GM21367 (cell line): ENCODE measurements around the gene SELENOT.
"Not testable (repeated sequence)": the region's sequence is repeated elsewhere in the genome, so short reads cannot be mapped to it uniquely, and the experiment has no call there.

ENCODE experiments used
- ATAC-seq: cut with Tn5 transposase; IDR thresholded peaks from one replicate; pipeline ENCODE4 v1.9.1; 2021; ENCODE audit not compliant: unreplicated experiment

SELENOT gene, protein sequence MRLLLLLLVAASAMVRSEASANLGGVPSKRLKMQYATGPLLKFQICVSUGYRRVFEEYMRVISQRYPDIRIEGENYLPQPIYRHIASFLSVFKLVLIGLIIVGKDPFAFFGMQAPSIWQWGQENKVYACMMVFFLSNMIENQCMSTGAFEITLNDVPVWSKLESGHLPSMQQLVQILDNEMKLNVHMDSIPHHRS

DNA sequence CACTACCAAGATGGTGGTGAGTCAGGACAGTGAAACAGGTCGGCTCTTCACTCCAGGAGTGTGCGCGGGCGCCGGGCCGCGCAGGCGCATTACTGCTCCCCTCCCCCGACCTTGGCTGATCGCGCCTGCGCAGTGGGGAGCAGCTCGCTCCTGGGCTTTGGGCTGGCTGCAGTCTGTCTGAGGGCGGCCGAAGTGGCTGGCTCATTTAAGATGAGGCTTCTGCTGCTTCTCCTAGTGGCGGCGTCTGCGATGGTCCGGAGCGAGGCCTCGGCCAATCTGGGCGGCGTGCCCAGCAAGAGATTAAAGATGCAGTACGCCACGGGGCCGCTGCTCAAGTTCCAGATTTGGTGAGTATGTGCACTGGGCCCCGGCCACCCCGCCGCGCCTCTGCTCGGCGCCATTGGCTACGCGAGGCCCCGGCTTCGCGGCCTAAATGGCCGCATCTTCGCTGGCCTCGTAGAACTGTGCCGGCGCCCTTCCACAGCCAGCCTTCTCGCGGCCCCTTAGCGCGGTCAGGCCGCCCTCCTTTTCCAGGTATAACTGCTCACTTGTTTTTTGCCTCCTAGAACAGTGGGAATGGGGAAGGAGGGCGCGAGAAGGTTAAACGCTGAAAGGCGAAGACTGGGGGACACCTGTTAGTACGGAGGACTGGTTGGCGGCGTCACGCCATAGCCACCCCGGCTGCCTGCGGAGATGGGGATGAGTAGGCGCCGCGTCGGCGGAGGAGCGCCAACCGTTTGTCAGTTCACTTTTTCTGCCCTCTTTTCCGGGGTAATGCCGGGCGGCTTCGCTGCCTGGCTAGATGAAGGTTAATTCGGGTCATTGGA is at the start of gene SELENOT:
SELENOT (plus strand) TSS at position 169 of the 827 bp plus-strand sequence; CDS start at position 211, 42 bp downstream.
- peak; percentile 46 for ATAC-seq

GRCh38 chr3:150555859-150556436 is 47.2 kb upstream of the SELENOT start:
- ATAC-seq: no peak

DNA sequence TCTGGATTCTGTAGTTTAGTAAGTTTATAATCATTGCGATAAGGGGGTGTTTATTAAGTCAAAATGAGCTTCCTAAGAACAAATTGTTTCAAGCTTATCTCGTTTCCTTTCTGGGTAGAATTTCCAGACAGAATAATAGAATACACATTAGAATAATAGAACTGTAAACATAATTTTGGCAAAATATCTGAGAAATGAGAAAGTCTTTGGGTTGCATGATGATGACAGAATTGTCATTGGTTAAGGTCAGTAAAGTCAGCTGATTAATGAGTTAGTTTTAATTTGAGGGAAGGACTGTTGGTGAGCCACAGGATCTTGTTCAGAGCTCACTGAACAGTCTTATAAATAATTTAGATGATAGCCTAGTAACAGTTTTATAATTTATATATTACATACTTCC is 46.3 kb upstream of the SELENOT start:
- no peak for ATAC-seq

GRCh38 chr3:150557725-150558124 is 45.4 kb upstream of the SELENOT start:
- ATAC-seq: no peak

- ATAC-seq: no peak
Observed at GRCh38 chr3:150564243-150564642, 38.9 kb upstream of the SELENOT start.

DNA sequence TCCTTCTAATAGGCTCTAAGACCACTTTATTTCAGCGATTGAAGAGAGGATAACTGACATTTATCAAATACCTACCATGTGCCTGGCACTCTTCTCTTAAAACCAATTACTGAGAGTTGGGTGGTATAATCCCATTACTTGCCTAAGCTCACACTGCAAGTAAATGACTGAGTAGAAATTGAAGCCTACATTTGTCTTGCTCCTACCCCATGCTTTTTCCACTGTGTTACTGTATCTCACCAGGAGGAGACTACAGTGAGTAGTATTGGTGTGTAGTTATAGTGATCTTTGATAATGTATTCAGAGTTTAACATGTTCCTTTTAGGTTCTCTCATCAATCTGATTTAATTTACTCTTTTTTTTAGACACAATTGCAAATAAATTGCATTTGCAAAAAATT is 35.8 kb upstream of the SELENOT start:
- no peak for ATAC-seq

DNA sequence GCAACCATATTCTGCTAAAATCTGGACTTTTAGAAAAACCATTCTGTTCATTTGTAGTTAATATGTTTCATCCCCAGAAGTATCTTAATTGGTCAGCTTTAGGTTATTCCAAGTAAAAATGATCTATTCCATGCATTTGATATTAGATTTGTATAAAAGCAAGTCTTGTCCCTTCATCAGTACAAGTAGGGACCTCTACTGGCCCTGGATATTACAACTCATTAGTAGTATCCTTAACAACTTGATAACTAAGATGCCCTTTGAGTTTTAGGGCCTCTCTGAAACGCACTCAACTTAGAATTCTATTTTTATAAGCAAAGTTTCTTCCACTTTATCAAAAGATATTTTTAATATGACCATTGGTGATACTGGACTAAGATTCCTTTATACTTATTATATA is 25.3 kb upstream of the SELENOT start:
- ATAC-seq: no peak

DNA sequence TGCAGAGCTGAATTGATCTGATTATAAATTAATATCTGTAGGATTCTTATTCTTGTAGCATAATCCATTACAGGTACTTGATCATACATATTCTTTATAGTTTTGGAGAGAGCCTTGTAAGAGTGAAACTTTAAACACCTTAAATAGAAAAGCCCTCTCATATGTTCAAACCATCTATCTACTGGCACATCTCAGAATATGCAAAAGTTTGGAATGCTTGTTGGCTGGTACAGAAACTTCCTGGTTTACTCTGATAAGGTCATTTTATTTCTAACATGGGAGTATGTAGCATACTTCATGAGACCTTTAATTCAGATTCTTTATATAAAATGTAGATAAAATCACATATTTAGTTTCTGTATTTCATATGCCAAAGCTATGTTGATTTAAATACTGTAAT is 21.9 kb upstream of the SELENOT start:
- no peak for ATAC-seq

GRCh38 chr3:150582620-150583019 is 20.5 kb upstream of the SELENOT start:
- ATAC-seq: peak; percentile 53

DNA sequence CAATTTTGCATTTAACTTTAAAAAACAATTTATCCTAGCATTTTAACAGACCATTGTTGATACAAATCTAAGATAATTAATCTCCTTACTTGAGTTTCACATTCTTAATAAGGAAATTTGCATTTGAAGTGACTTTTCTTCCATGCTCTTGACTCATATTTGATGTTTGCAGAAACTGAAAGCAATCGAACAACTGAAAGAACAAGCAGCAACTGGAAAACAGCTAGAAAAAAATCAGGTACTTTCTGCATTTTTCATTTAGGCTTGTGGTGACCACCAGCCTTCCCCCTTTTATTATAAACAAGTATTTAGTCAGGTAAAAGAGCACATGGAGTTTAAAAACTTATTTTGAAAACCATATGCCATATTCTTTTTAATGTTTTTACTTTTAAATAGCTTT is 20.1 kb upstream of the SELENOT start:
- ATAC-seq: no peak

DNA sequence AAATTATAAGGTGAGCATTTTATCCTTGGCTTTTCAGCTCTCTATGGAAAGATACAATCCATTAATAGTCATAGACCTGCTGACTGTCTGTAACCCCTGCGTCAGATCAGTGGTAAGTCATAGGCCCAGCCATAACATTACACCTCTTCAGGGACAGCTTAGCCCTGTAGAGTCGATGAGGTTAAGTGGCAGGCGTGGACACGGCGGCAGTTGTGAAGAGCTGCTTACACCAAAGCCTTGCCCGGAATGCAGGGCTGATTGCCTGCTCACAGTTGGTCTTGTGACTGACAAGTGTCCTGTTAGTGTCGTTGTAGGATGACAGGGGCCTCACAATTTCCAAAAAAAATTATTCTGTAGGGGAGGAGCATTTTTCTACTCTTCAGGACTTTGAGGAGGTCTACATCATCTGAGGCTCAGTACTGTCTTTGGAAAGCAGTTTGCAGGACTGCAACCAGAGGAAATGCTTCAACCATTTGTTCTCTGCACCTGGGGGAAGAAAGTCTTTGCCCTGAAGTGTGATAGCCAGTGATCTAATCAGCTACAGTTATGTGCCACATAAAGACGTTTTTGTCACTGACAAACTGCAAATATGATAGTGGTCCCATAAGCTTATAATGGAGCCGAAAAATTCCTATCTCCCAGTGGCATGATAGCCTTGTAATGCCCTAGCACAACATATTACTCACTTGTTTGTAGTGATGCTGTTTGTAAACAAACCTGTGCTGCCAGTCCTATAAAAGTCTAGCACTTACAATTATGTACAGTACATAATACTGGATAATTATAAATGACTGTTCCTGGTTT is 14.9 kb upstream of the SELENOT start:
- ATAC-seq: no peak

- ATAC-seq: no peak
Observed at GRCh38 chr3:150589759-150590158, 13.4 kb upstream of the SELENOT start.

DNA sequence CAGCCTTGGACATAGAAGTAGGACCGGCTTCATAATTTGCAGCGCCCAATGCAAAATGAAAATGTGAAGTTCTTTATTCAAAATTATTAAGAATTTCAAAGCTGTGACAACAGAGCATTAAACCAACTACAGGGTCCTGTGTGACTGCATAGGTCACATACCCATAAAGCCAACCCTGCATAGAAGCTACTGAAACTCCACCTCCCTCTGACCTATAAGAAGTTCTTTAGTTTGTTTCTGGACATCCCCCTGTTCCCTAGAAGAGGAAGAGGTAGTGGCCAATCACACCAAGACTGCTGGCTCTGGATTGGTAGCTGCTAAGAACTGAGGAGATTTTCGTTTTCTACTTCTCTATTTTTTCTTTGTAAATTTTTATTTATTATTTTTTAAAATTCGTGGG is 9.0 kb upstream of the SELENOT start:
- no peak for ATAC-seq

DNA sequence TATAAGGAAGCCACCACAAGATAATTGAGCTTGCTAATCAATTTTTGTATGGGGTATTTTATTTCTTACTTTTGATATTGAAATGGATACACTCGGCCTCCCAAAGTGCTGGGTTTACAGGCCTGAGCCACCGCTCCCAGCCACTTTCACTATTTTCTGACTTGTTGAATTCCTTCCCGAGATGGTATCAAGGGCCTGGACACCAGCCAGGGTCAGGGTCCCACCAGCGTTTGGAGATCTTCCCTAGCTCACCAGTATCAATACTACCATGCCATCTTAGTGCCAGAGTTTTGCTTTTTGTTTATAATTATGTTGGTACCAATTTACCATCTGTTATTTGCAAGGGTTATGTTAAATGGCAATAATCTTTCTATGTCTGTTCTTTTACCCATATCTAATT is 5.5 kb upstream of the SELENOT start:
- no peak for ATAC-seq

GRCh38 chr3:150599611-150600297 is 3.4 kb upstream of the SELENOT start:
- ATAC-seq: peak; percentile 24

GRCh38 chr3:150600647-150601530 is 2.2 kb upstream of the SELENOT start:
- not testable (repeated sequence) for ATAC-seq

DNA sequence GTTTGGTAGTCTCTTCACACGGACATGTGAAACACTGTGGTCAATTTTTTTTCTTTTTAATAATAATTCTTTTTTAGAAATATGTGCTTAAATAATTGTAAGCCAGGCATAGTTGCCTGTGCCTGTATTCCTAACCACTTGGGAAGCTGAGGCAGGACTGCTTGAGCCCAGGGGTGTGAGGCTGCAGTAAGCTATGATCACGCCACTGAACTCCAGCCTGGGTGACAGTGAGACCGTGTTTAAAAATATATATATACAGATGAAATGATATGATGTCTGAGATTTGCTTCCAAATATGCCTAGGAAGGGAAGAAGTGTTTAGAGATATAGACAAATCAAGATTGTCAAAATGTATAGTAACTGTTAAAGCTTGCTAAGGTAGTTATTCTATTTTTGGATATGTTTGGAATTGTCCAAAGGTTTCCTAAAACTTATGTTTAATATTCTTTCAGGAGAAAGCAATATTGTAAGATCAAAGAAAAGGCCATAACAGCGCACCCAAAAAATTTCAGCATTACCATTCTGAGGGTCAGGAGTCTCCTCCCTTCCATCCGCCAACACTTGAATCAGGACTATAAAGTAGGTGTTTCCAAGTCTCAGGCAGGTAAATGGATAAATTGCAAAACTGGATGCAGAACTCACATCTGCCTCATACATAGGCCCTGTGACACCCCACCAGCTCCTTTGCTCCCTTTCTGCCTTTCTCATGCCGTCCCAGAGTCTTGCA is 532 bp upstream of the SELENOT start:
- ATAC-seq: peak; percentile 13

DNA sequence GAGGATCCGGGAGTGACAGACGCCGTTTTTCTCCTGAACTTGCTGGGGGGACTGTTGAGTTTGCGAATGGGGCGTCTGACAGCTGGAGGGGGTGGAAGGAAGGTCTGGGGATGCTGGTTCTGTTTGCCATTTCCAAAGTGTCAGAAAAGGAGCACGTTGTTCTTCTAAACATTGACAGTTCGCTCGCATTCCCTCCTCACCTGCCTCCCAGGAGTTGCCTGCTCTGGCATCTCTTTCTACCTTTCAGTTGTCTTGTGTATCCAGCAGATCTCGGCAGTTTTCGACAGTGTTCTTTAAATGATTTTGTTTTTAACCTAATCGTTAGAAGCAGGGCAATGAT is 829 bp downstream of the SELENOT start:
- ATAC-seq: no peak

GRCh38 chr3:150605998-150606641 is 3.0 kb downstream of the SELENOT start:
- no peak for ATAC-seq
